GM18520 (cell line): ENCODE measurements around the gene VANGL2.

Experiments
- ATAC-seq: cut with Tn5 transposase; IDR thresholded peaks from one replicate; pipeline ENCODE4 v1.9.1; 2021; ENCODE audit not compliant: unreplicated experiment

The VANGL2 gene

DNA sequence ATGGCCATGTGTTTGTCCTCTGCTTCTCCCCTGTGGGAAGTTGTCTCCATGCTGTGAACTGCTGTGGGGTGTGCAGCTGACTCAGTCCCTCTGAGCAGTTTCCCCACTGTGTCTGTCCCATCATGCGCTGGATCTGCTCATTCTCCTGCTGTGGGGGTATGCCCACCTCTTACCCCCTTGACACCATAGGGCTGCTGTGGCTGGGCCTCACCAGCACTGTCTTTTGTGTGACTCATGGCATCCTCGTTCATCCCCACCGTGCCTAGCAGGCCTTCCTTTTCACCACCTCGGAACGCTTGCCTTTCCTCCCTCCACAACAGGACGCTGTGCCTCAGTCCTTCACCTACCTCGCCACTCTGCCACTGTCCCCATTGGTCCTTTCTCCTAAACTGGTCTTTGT is 27.3 kb downstream of the VANGL2 start:
- no peak for ATAC-seq

DNA sequence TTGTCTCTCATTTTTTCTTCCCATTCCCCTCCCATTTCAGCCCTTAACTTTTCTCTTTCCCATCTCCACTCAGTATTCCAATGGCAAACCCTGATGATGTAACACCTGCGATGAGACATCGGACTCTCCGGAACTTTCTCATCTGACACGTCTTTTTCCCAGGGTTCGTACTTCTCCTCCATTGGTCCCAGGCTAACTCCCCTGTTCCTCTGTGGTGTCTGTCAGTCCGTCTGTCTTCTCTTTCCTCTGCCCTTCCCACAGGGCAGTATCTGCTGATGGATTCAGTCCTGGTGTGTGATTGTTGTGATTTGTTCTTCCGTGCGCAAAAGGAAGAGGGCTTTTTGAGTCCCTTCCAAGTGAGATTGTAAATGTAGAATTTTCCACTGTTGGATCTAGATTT is 27.7 kb downstream of the VANGL2 start:
- ATAC-seq = no peak

DNA sequence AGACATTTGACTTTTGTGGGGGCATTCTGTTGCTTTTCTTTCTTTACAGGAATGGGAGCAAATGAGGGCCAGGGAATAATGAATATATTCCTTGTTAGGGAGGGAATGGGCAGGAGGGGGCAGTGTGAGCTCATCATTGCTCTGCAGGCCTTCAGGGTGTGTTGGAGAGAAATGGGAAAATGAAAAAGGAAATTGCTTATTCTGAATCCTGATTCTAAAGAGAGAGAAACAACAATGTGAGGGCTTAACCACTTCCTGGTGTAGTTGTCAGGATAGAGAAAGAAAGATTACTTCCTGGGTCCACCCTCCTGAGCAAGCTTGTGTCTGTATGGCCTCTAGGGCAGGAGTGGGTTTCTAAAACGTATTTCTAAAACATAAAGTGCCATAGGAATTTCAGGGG is 28.3 kb downstream of the VANGL2 start:
- no peak for ATAC-seq

DNA sequence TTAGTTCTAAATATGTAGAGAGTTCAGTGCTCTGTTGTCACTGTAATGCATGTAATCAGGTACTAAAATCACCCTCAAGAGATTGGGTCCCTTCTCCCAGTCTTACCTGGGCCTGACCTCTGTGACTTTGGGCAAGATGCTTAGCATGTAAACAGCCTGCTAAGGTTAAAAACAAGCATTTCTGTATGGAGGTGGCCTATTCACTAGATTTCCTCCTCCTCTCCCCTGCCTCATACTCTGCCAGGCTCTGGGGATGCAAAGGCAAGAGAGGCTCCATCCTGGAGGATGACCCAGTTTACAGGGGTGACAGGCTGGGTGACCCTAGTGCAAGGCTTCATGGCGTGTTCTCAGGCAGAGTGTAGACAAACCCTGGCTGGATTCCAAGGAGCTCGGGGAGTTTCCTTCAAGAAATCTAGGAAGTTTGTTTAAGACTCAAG is 28.8 kb downstream of the VANGL2 start:
- ATAC-seq = no peak

DNA sequence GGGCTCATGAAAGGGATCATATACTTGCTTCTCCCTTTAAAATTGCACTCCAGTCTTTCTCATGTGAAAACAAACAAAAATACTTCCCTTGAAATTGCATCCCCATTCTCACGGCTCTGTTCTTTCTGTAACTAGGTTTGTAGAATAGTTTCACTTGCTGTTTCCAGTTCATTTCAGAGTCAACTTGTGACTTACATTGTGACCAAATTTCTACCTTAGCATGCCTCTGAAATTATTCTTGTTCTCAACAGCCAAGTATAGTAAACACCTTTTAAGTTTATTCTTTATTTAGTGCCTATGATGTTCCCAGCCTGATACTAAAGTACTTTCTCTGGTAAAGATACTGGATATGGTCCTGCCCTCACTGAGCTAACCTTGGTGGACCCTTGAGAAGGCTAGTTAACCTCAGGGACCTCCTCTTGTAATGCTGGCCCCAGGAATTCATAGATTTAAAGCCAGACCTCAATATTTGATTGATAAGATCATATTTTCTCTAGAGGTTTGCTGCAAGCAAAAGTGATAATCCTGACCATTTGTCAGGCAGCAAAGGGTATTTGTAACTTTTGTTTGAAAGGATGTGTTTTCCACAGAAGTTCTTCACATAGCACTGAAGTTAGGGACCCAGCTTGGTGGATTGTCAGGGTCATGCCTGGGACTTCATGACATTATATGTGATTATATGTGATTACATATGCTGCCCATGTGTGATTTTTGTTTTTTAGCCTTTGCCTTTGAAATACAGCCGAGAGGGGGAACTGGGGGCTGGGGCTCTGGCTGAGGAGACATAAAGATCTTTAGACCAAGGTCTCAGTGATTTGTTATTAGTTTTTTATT is 29.6 kb downstream of the VANGL2 start:
- peak; percentile 37 for ATAC-seq

DNA sequence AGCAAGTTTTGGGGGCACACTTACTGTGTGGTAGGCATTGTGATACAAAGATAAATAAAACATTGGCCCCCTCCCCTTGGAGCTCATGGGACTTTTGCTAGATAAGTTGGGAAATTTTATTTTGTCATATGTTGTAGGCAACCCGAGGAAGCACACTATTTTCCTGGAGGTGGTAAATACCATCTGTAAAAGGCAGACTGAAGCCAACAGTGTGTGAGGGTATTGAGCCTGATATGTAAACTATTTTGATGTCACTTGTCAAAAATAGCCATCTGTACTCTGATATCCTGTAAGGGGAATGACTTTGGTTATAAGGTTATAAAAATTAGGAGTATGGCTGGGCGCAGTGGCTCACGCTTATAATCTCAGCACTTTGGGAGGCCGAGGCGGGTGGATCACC is 30.6 kb downstream of the VANGL2 start:
- no peak for ATAC-seq

DNA sequence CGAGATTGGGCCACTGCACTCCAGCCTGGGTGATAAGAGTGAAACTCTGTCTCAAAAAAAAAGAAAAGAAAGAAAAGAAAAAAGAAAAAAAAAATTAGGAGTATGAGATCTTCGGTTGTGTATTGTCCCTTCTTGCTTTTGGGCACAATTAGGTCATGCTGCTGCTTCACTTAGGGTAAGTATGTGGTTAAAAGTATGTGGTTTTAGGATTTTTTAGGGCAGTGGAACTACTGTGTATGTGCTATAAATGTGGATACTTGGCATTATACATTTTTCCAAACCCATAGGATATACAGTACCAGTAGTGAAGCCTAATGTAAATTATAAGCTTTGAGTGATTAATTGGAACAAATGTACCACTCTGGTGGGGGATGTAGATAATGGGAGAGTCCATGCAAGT is 31.2 kb downstream of the VANGL2 start:
- ATAC-seq = no peak

DNA sequence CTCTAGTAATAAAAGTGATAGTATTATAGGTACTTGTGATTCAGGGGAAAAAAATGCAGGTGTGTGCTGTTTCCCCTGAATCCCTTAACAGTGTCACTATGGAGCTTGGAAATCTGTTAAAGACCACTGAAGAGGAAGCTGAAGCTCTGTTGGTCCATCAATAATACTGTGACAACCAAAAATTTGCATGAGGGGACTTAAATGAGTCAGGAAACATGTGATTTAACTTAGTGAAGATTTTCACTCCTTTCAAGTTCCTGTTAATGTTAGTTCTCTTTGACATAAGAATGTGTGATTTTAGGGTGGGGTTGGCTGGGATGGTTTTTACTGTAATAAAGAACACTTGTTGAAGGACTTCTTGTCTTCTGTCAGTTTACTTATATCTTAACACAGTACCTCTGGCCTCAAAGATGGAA is 32.0 kb downstream of the VANGL2 start:
- ATAC-seq = peak; percentile 59

DNA sequence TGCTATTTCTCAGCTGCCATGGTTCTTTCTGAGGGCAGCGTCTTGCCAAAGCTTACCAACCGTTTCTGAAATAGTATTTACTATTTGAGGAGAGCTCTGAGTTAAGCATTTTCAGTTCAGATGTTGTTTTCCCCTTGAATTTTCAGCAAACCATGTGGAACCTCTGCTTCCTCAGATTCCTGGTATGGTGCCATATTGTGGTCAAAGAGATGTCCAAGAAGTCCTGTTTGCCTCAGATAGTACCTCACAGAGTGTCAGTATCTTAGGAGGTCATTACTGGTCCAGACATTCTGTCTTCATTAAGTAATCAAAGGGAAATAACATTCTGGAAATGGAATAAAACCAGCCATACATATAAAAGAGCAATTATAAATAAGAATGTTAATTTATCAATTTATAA is 36.6 kb downstream of the VANGL2 start:
- ATAC-seq = no peak

DNA sequence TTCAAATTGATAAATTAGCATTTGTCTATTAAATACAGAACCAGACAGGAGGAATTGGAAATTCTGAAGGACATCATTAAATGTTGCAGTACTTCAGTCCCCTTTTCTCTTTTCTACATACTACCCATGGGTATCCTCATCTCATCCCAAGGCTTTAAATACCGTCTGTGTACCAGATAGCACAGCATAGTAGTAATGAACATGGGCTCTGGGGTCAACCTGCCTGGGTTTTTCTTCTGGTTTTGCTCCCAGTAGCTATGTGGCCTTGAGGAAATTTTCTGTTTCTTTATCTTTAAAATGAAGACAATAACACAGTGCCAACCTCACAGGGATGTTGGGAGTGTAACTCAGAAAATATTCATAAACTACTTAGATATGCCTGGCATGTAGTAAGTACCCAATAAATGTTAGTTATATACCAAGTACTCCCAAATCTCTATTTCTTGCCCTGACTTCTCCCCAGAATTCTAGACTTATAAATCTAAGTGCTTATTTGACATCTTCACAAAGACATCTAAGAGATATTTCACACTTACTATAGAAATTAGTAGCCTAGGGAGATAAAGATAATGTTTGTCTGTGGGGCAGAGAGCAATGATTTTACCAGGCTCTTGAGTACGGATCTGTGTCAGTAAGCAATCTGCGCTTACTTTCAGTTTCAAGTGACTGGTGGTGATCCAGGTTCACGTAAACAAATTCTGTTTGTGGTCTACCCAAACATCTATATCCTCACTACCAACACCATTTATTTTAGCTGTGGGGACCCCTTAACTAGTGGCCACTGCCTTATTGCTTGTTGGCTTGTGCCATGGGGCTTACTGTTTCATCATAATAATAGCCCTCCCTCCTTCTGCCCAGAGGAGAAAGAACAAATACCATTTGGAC is 37.3 kb downstream of the VANGL2 start:
- no peak for ATAC-seq

DNA sequence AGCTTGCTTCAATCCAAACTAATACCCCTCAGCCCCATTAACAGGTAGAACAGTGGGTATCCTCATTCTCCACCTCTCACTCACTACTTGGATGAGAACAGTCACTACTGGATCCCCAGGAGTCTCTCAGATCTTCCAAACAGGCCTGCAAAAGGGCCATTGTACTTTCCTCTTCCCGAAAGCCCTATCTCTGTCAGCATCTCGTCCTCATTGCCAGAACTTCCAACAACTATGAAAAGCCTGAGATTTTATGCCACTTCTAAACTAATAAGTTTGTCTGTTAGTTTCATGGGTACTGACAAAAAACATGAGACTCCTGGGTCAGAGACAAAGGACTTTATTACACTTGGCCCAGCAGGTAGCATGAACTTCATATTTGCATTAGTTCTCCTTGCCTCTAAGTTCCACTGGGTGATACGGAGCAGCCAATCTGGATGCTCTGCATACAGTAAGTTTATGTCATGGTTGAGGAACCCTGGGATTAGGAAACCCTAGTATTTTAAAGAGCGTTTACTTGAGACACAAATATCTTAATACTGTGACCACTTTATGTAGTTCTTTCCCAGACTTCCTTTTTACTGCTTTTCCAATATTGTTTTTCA is 38.1 kb downstream of the VANGL2 start:
- no peak for ATAC-seq

DNA sequence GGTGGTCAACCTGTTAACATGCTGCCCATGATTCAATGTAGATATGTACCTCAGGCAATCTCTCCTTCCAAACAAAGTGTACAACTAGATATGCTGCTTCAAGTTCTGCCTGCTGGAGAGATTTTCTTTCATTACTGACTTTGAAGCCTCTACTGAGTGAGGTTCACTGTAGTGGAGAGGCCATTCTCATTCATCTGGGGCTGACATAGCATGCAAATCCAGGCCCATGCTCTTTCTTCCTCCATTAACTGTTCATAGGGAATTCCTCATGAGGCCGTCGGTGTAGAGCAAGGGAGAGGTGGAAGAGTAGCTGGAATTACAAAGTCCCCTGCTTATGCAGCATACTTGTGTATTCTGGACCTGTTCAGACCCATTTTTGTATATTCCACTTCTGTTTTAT is 38.6 kb downstream of the VANGL2 start:
- no peak for ATAC-seq

DNA sequence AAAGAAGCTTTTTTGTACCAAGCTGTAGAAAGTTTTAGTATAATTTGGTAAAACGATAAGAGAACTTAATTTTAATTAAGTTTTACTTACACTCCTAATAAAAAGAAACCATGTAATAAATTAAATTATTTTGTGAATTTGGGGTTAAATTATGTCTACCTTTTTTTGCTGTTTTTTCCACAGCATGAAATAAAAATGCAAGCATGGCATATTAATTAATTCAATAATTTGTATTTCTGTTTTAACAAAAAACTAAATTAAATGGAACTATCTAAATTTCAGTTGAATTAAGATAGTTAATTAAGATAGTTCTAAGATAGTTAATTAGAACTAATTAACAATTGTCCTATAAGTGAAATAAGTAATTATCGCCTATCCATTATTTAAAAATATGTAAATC is 39.4 kb downstream of the VANGL2 start:
- no peak for ATAC-seq

DNA sequence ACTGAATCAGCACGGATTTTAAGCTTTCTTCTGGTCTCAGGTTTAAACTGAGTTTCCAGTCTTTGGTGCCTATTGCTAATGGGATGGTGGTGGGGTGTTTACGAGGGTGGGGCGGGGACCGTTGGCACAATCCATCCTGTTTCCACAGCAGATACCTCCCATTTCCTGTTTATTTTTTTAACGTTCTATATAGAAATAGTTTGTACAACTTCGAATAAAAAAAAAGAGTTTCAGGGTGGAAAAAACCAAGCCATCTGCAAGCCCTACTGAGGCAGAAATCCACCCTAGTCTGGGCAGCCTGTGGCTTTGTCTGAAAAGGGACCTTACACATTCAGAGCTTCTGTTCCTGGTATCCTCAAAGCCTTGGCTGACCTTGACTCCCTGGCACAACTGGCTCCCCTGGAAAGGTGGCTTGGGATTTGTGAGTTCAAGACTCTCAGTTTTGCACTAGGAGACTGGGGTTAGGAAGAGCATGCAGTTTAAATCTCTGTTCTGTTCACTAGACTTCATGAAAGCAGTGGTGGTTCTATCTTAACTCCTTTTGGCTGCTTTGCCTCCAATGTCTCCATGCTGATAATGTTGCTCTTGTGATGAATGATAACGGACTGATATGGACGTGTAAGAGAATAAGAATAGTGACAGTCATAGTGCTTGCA is 46.7 kb downstream of the VANGL2 start:
- no peak for ATAC-seq

DNA sequence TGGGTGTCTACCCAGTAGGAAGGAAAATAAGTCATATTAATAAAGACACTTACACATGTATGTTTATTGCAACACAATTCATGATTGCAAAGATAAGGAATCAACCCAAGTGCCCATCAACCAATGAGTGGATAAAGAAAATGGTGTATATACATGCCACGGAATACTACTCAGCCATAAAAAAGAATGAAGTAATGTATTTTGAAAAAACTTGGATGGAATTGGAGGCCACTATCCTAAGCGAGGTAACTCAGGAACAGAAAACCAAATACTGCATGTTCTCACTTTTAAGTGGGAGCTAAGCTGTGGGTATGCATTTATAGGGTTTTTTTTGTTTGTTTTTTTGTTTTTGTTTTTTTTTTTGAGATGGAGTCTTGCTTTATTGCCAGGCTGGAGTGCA is 49.1 kb downstream of the VANGL2 start:
- no peak for ATAC-seq

DNA sequence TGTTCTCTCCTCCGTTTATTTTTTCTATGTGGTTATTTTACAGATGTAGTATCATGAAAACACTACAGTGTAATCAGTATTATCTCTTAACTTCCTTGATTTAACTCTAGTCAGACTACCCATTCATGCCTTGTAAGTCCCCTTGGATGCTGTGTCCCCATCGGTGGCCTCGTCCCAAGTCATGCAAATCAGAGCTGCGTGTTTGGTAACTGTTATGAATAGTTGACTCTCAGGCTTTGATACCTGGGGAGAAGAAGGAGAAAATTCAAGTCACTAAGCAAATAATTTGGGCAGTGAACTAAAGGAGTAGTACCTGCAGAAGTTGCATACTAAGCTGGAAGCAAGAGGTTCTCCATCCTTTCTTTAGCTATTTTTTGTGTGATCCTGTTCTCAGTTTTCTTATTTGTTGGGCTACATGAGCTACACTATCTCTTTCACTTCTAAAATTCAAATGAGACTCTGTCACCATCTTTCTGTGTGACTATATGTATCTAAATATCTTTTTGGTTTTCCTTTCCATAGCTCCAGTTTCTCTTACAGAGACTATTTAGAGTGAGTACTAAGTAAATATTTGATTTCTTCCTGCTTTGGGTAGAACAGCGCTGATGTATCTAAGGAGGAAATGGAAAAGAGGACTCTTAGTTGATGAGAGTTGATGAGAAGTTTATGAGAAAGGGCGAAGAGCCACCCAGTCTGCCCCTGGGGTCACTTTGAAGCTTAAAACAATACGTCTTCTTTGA is 50.9 kb downstream of the VANGL2 start:
- peak; percentile 29 for ATAC-seq

DNA sequence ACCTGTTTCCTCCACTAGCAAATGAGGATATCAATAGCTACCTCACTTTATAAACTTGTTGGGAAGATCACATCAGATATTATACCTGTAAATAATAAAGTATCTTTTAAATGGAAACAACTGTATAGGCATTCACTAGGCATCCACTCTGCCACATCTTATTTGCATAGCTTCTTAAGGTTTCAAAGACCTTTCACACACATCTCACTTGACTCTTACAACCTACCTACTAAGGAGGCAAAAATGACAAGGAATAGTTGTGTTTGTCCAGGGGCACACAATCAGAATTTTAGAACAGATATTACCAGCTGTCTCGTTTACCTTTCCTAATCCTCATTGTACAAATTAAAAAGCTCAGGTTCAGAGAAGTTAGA is 51.5 kb downstream of the VANGL2 start:
- peak; percentile 16 for ATAC-seq

DNA sequence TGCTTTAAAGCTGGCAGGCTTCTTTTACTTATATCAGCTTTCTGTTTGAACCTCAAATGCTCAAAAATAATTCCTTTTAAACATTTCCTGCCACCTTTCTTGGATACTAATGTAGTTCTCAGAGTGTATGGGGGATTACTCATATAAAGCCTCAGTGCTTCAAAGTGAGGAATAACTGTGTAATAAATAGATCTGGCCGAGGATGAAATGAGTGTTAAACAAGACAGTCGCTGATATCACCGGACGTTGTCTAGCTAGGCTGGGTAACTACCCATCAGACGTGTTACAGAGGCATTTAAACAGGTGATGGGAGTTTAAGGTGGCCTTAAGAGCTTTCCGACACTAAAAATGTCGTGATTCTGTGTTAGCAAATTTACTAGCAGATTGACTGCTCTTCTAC is 53.1 kb downstream of the VANGL2 start:
- ATAC-seq = peak; percentile 52

DNA sequence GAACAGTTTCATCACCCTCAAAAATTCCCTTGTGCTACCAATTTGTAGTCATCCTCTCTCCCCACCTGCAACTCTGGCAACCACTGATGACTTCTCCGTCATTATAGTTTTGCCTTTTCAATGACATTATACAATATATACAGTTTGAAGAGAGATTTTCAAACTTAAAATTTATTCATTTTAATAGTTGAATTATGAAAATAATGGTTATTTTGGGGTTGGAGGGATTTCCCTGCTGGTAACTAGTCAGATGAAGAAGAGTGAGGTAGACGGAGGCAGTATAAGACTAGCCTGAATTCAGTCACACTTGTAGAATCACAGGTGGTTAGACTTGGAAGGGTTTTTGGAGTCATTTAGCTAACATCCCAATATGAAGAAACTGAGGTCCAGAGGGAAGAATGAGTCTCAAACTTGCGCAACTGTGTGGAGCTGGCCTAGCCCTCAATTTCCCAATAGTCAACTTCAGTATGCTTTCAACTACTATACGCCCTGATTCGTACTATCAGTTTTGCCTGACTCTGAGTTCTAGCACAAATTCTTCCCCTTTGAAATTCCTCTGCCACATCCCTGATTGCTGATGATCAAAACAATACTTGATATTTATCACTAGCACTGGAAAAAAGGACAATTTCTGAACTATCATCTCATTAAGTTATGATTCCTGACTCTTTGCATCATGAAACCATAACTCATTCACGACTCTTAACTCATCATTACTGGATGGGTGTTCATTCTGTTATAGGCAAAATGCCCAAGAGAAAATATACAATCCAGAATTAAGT is 54.2 kb downstream of the VANGL2 start:
- ATAC-seq = no peak

DNA sequence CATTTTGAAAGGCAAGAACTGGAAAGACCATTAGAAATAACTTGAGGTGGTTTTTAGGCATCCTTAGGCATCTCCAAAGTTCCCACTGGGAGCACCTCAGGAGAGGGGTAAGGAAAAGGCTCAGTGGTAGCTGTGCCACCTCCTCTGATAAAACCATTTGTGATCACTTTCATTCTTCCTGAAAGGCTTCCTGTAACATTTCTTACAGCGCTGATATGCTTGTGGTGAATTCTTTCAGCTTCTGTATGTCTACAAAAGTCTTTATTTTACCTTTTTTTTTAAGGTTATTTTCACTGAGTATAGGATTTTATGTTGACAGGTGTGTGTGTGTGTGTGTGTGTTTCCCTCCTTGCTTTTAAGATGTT is 54.8 kb downstream of the VANGL2 start:
- ATAC-seq = no peak
